Activated naive CD8-positive, alpha-beta T cell treated with anti-CD3 and anti-CD28 coated beads, Interleukin-2, amount 50 U/mL, for 24 hours (primary cell): ENCODE data around the gene POLE3.

Source experiments
- ATAC-seq: fragments of 150-1000 bp; cut with Tn5 transposase; one replicate; pipeline ENCODE4 v1.10.0; 2021
- DNase-seq: peaks from one replicate; pipeline ENCODE4 v3.0.0; 2021
- H3K27ac Mint-ChIP-seq: one replicate; pipeline ENCODE4 v1.8.0; 2021; ENCODE audit warnings: mild to moderate bottlenecking, mixed read lengths
- H3K27me3 Mint-ChIP-seq: one replicate; pipeline ENCODE4 v1.8.0; 2021; ENCODE audit warnings: mixed read lengths
- H3K36me3 Mint-ChIP-seq: one replicate; pipeline ENCODE4 v1.8.0; 2021; ENCODE audit warnings: low read depth, mixed read lengths
- H3K4me1 Mint-ChIP-seq: one replicate; pipeline ENCODE4 v1.8.0; 2021; ENCODE audit warnings: mixed read lengths
- H3K4me3 Mint-ChIP-seq: one replicate; pipeline ENCODE4 v1.8.0; 2021; ENCODE audit warnings: mild to moderate bottlenecking, moderate library complexity, mixed read lengths
- H3K9me3 Mint-ChIP-seq: one replicate; pipeline ENCODE4 v1.8.0; 2021; ENCODE audit warnings: mixed read lengths

The POLE3 gene

GRCh38 chr9:113359385-113359784 lies 51.1 kb downstream of the POLE3 start:
- Mint-ChIP-seq H3K27ac (no peak overlapping the region), H3K9me3 (no peaks in the 10 kb centered on the region), H3K36me3 (peaks cover 3% of the 10 kb centered on the region), H3K4me3 (no peak overlapping the region), H3K27me3 (no peaks in the 10 kb centered on the region), H3K4me1 (peaks cover 23% of the 10 kb centered on the region)
- ATAC-seq: no peak
- no peak for DNase-seq
